ENCODE results near the gene TBC1D5. TPM values are rescaled to one million over a fixed set of nuclear protein-coding genes. Genes with fewer than 3 reads are reported as not detected.

TBC1D5 gene
- total and polyA plus RNA-seq, 2 of the 8 experiments (the other 6 are each of a cell fraction or from before 2014, with no cell fraction given): 11.0 to 22.9 TPM

- TF ChIP-seq CHD7 (IDR thresholded peaks at IDR 0.05; ENCODE audit: insufficient replicate concordance, low read length) (no peak), CBX5 (IDR thresholded peaks at IDR 0.05; ENCODE audit: low read depth, low read length) (no peak), SP4 (IDR thresholded peaks at IDR 0.05; ENCODE audit: low read length) (no peak)
Observed at GRCh38 chr3:17314171-17314570, 428.3 kb downstream of the TBC1D5 start (continued).
